Measurements from ENCODE around the gene ADAMTS16. TPM values are rescaled to one million over a fixed set of nuclear protein-coding genes. Genes with fewer than 3 reads are reported as not detected.

The ADAMTS16 gene
- total RNA-seq, 1 donor from 2014 or later, result not detected

DNA sequence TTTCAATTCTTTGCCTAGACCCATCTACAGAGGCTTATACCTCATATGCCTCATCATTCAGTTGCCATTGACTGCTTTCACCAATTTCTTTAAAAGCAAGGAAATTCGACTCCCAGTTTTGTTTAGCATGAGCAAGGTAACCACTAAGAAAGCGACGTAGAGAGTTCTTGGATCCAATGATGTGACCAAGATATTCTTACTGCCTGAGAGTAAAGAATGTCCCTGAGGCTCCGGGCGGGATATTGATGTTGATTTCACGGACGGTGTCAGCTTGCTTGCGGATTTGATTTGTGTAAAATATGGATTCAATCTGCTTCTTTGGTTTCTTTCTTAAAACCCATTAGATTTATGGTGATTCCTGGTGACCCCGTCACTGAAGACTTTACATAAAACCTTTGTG lies 147.3 kb downstream of the ADAMTS16 start:
- intact Hi-C loops (cut with micrococcal nuclease), result no loop called here

GRCh38 chr5:5288201-5288600 lies 148.1 kb downstream of the ADAMTS16 start:
- intact Hi-C loops (cut with micrococcal nuclease), result no loop called here

DNA sequence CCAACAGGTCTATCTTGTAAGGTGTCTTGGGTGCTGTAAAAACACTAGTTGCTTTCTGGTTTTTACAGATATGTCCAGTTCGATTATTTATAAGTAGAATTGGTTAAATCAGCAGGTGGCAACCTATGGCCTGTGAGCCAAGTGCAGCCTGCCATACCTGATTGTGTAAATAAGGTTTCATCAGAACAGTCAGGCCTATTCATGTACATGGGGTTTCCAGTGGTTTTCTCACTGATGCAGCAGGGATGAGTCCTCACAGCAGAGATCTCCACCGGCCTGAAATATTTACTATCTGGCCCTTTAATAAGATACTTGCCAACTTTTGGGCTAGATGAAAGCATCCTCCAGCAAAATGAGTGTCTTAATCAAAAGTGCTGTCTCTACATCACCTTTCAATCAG lies 149.4 kb downstream of the ADAMTS16 start:
- intact Hi-C loops (cut with micrococcal nuclease), result no loop called here

- intact Hi-C loops (cut with micrococcal nuclease), result no loop called here
These were observed 150.7 kb downstream of the ADAMTS16 start for GRCh38 chr5:5290674-5291334.

DNA sequence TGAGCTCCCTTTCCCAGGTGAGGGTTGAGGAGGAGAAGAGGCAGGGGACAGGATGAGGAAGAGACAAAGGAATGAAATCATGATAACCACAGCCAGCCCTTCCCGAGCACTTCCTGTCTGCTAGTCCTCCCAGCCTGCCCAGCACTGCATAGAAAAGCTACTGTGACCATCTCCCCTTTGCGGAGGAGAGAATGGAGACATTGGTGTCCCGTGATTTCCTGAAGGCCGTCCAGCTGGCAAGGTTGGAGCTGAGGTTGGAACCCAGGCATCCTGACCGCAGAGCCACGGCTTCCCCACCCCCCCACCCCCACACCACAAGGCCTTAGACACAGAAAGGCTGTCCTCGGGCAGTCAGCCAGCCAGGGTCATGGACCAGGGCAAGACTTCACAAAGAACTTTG lies 151.2 kb downstream of the ADAMTS16 start:
- intact Hi-C loops (cut with micrococcal nuclease), result no loop called here

GRCh38 chr5:5293029-5293428 lies 152.9 kb downstream of the ADAMTS16 start:
- intact Hi-C loops (cut with micrococcal nuclease), result no loop called here

GRCh38 chr5:5294429-5294828 lies 154.3 kb downstream of the ADAMTS16 start:
- intact Hi-C loops (cut with micrococcal nuclease), result no loop called here

GRCh38 chr5:5295351-5295750 lies 155.2 kb downstream of the ADAMTS16 start:
- intact Hi-C loops (cut with micrococcal nuclease), result no loop called here

- intact Hi-C loops (cut with micrococcal nuclease), result no loop called here
These were observed 155.9 kb downstream of the ADAMTS16 start for GRCh38 chr5:5296051-5296450.

DNA sequence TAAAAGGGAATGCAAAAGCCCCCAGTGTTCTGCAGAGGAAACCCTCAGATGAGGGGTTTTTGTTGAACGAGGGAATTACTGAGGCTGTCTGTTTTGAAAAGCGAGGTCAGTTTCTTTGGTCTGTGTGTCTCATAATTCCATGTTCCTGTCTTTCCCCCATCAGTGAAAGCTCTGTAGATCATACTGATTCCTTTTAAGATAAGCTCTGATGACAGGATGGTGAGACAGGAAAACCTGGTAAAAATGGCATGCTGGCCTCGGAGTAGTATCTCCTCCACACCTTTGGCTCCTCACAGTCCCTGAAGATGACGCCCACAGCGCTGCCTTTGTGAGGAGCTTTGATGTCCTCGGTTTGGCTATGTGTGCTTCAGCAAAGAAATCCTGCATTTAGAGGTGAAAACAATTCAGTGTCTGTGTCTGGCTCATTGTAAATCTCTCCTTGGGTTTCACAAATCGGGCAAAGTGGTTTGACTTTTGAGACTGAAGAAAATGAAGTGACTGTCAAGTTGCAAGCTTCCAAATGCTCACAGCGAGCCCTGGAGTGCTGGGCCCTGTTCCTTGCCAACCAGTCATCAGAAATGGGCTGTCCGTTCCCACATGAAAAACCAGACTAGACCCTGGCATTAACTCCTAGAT lies 157.4 kb downstream of the ADAMTS16 start:
- intact Hi-C loops (cut with micrococcal nuclease), result no loop called here

DNA sequence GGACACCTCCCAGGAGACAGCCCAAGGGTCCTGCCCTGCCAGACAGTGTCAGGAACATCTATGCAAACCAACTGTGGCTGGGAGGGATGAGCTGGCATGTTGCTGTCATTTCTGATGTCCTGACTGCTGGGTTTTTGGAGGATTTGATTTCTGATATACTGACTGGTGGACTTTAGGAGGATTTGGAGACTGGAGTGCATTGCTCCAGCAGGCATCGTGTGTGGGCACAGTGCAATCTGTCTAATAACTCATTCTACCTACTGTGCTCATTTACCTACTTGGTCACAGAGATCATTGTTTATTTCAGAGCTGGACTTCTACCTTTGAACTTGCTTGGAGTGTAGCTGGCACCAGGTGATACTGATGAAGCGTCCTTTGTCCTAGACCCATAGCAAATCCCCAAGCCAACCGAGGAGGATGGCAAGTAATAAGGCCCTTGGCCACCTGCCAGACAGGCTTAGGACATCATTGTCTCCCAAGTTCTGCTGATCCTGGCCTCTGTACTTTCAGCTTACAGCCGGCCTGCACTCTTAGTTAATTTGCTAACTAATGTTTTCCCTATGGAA lies 158.0 kb downstream of the ADAMTS16 start:
- intact Hi-C loops (cut with micrococcal nuclease), result no loop called here

DNA sequence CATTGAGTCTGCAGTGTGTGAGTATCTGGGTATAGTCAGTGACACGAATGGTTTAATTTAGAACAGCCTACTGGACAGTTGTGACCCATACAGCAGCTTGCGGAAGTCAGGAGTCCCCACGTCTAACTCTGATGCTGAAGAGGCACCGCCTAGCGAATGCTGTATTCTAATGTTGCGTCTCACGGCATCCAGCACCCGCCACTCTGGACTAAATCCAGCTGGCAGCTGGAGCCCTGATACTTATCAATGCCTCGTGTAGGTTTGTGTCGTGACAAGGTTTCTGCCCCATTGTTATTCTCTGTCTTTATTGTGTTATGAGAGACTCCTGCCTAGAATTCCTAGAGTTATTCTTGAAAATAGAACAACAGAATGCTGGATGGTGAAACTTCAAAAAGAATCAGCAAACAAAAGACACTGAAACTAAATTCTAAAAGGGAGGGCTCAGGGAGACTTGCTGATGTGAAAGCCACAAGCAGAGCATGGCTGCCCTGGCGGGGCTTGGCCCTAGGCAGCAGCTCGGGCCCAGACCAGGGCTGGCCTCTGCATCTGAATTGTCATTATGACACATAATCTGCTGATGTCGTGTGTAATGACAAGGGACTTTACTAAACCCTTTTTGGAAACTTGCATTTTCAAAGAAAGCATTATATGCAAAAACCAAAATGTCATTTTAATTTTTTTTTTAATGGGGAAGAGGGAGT lies 158.9 kb downstream of the ADAMTS16 start:
- intact Hi-C loops (cut with micrococcal nuclease), result no loop called here

DNA sequence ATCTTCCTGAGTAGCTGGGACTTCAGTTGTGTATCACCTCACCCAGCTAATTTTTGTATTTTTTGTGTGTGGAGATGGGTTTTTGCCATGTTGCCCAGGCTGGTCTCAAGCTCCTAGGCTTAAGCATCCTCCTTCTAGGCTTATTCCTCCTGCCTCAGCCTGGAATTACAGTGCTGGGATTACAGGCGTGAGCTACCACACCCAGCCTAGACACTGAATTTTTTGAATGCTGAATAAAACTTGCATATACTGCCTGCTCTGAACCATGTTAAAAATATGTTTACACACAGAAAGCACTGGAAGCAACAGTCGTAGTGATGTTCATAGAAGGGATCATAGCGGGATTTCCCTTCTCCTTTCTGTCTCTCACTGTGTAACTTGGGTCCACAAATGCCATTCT lies 161.0 kb downstream of the ADAMTS16 start:
- intact Hi-C loops (cut with micrococcal nuclease), result no loop called here

DNA sequence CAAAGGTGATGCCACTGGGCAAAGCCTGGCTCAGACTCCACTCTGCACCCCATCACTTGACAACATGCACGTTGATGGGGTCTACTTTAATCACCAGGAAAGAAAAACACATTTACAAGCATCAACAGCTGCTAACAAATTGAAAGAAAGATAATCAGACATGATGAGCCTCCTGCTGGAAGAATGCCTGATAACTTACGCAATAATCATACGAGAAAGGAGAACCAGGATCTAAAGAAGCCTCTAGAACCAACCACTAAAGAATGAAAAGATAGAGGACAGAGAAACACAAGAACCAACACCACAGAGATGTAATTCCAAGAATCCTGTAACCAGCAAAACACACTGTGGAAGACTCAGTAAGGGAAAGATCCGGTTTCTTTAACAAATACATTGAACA lies 162.1 kb downstream of the ADAMTS16 start:
- intact Hi-C loops (cut with micrococcal nuclease), result no loop called here

DNA sequence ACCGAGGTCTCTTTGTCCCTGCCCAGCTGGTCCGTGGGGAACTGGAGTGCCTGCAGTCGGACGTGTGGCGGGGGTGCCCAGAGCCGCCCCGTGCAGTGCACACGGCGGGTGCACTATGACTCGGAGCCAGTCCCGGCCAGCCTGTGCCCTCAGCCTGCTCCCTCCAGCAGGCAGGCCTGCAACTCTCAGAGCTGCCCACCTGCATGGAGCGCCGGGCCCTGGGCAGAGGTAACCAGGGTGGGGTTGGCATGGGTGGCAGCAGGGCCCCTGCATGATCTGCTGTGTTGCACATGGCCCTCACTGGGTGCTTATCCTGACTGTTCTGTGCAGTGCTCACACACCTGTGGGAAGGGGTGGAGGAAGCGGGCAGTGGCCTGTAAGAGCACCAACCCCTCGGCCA lies 163.1 kb downstream of the ADAMTS16 start:
- intact Hi-C loops (cut with micrococcal nuclease), result no loop called here

DNA sequence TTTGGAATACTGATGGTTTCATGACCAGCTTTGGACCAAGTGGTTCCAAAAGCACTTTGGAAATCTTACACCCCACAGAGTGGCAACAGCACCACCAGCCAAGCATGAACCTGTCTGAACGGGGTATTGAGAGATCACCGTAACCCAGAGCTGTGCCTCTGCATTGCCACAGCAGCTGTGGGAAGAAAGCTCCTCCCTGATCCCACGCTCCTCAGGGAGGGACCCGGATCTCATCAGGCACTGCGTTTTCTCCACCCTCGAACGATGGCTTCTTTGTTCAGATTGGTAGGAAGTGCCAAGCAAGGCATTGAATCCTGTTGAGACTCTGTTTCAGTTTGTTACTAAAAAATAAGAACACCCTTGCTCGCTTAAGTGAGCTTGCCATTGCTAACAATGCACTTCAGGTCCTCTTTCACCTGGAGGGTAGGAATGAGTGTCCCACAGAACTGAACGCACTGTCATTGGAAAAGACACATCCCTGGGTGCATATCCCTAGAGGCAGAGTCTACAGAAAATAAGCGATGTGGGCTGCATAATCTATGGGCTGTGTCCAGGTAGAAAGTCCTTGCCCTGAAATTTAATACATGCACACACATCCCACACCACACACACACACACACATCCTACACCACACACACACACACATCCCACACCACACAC lies 164.4 kb downstream of the ADAMTS16 start:
- intact Hi-C loops (cut with micrococcal nuclease), result no loop called here

DNA sequence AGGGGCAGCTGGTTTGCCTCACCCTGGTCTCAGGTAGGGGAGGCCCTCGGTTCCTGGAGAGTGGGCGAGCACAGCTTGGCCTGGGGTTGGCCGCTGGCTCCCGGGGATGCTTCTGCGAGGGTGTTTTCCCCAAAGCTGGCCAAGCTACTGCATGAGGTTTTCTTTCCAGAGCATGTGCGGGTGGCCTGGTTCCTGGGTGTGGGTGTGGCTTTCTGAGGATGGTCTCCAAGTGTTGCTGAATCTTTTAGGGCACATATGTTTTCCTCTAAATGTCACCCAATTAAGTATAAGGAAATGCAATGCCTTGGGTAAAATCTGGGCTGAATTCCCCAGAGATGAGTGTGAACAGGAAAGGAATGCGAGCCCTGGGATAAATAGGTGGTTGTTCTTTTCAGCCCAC lies 166.6 kb downstream of the ADAMTS16 start:
- intact Hi-C loops (cut with micrococcal nuclease), result no loop called here

- intact Hi-C loops (cut with micrococcal nuclease), result no loop called here
These were observed 168.2 kb downstream of the ADAMTS16 start for GRCh38 chr5:5308319-5308718.

- intact Hi-C loops (cut with micrococcal nuclease), result no loop called here
These were observed 169.5 kb downstream of the ADAMTS16 start for GRCh38 chr5:5309645-5310044.

- intact Hi-C loops (cut with micrococcal nuclease), result no loop called here
These were observed 173.0 kb downstream of the ADAMTS16 start for GRCh38 chr5:5313101-5313635.

GRCh38 chr5:5314166-5314565 lies 174.0 kb downstream of the ADAMTS16 start:
- intact Hi-C loops (cut with micrococcal nuclease), result no loop called here

DNA sequence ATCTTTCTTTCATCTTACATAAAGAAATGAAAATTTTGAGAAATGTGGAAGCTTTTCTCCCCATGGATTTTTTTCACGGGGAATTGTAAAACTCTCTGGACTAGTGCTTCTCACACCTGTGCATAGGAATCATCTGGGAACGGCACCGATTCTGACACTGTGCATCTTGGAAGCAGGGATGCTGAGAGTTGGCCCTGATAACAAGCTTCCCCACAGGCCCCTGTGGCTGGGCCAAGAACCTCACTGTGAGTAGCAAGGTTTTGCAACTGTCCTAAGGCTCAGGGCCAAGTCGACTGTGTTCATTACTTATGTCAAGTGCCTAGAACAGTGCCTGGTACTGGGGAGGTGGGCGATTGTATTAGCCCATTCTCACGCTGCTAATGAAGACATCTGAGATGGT lies 174.5 kb downstream of the ADAMTS16 start:
- intact Hi-C loops (cut with micrococcal nuclease), result no loop called here

Measured in T-helper 2 cell treated with Interferon-gamma antibody and Interleukin-4, amounts not matched to agents 100 ng/mL and 5 ng/mL, for 36 hours (primary cell).